ENCODE measurements around the gene JHY.

JHY gene

DNA sequence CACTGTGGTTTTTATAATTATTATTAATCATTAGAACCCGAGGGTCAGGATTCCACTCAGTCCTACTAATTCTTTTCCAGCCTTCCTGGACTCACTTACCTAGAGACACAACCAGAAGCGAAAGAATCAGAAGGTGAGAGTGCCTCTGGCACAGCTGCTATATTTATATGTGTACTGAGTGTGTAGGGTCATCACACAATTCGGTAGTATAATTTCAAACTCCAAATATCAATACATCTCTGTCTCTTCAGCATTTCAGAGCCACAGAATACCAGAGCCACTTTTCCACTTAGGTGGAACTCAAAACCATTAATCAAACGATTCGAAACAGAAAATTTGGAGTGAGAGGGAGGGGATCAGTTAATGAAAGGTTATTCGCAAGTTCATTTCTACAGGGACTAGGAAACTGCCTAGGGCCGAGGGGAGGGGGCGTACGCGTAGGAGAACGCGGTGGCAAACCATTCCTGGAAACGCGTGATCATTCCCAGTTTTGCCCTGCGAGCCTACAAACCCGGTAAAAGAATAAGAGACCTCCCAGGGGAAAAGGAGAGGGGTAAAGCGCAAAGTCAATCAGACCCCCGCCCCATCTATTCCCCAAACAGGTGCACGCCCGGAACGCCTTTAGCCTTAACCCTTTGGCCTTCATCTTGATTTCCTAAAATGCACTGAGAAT lies 93.6 kb downstream of the JHY start:
- no peak for DNase-seq

- no peak for DNase-seq
These were observed 94.3 kb downstream of the JHY start for GRCh38 chr11:122976734-122977469.

DNA sequence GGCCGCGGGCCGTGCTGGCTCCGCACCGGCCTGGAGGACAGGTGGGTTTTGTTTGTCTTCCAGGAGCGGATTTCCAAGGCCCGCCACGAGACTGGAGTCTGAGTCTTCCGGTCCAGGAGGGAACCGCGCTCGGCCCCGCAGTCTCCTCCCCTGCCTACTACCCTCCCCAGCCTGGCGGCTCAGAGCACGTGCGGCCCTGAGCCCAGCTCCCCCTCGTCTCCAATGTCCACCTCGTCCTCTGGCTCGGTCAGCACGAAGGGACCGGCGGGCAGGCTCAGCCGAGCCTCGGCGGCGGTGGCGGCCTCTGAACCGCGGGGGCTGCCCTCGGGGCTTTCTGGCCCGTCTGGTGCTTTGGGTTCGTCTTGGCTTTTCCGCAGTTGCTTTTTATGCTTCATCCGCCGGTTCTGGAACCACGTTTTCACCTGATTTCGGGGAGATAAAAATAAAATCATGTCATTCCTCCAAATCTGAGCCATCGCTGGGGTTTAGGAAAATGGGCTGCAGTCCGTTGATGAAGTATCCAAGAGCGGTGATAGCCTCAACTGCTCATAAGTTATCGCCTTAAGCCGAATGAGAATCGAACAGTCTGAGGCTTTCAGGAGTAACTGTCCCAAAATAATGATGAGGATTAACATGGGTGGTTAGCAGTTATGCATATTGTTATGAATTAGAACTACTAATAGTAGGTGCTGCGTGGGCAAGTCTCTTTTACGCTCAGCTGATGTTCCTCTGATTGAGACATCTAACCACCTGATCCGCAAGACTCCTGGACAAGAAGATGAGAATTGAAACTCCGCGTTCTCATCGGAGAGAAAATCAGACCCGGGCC lies 95.1 kb downstream of the JHY start:
- DNase-seq = no peak

GRCh38 chr11:122978299-122978620 lies 95.7 kb downstream of the JHY start:
- DNase-seq = no peak

- no peak for DNase-seq
These were observed 96.7 kb downstream of the JHY start for GRCh38 chr11:122979103-122979814.

GRCh38 chr11:122979815-122980595 lies 97.4 kb downstream of the JHY start:
- DNase-seq = no peak

DNA sequence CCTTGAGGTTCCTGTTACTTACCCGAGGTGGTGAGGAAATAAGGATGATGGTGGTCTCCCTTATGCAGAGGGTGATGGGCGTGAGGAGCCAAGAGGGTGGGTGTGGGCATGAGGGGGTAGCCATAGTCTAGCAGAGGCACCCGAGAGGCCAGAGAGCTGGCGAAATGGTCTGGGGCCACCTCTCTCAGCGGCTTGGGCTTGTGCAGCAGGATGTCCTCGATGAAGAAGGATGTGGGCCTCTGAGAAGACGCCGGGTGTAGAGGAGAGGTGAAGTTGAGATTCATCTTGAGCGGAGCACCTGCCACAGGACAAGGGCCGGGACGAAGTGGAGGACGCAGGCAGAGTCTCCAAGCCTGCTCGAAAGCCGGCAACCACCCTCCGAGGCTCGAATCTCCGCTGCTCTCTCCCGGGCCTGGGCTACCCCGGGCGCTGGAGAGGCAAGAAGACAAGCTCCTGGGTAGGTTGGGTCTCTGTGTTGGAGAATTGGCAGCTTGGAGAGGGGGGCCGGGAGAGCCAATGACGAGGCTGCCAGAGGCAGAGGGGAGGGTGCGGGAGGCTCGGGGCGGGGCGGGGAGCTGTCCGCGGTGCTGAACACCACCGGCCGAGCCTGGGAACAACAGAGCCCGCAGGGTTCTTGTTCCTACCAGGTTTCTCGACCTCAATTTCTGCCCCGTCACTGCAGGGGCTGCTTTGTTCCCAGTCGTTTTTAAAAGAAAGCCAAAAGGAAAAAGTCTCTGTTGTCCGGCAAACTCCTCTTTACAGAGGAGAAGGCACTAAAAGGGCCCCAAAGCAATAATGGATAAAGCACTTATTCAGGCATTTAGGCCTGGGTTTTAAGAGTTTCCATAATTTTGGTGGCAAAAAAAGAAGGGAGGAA lies 99.1 kb downstream of the JHY start, which contains the start of gene BSX:
Gene BSX (minus strand): TSS at position 447 of the 877 bp plus-strand sequence. CDS start 163 bp downstream, at position 284.
- peak; percentile 4 for DNase-seq

- no peak for DNase-seq
These were observed 101.1 kb downstream of the JHY start for GRCh38 chr11:122983438-122984185.

- no peak for DNase-seq
These were observed 101.8 kb downstream of the JHY start for GRCh38 chr11:122984186-122985011.

DNA sequence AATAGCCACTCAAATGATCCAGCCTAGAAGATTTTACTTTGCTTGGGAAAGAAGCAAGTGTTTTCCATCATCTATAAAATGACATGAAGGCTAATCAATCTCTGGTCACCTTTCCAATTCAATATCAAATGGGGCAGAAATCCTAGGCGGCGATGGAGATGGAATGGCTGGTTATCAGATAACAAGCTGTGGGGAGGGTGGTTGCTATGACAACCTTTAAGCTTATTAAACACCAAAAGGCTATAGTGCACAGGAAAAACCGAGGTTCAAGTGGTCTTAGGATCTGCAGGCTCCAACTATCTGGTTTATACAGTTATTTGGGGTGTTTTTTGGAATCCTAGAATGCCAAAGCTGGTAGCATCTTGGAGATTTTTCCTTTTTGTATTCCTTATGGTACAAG lies 113.0 kb downstream of the JHY start:
- DNase-seq = no peak

- DNase-seq = no peak
These were observed 116.3 kb downstream of the JHY start for GRCh38 chr11:122998727-122999366.

GRCh38 chr11:123000721-123001120 lies 118.2 kb downstream of the JHY start:
- DNase-seq = no peak

DNA sequence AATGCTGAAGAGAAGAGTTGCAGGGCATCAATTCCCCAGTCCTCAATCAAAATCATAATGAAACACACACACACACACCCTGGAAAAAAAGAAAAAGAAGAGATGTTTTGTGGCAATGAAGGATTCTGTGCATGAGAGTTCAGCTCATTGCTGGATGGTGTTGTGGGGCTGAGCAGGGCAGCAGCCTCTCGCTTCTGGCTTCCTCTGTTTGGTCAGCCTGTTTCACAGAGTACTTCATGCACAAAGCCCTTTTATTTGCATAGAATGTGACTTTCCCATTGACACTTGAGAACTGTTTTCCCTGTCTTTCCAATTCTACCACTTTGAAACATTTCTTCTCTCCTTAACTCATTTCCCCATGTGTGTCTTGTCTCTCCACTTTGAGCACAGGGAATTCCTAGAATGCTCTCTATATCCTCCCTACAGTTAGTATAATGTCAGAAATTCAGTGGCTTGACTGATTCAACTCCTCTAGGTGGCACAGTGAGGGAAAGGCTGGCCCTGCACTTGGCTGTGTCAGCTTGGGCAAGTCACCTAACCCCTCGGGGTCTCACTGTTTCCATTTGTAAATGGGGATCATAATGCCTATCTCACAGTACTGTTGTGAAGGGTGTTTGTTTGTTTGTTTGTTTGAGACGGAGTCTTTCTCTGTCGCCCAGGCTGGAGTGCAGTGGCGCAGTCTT lies 124.4 kb downstream of the JHY start:
- DNase-seq = no peak
